Left ventricle myocardium inferior (tissue), 1 donor: ENCODE measurements around the gene SAP30BP. TPM values are rescaled to one million over a fixed set of nuclear protein-coding genes. Genes with fewer than 3 reads are reported as not detected.

ENCODE experiments used
- DNase-seq: peaks from one replicate; pipeline ENCODE4 v3.0.0-alpha.2; 2020
- H3K27ac ChIP-seq: fragments of 200-600 bp; replicated peaks from 2 replicates; pipeline ENCODE4 v1.8.0; 2021
- H3K27me3 ChIP-seq: fragments of 200-600 bp; 2 replicates; pipeline ENCODE4 v1.8.0; 2021; ENCODE audit warnings: low read depth
- H3K36me3 ChIP-seq: fragments of 200-600 bp; 2 replicates; pipeline ENCODE4 v1.8.0; 2021
- H3K4me1 ChIP-seq: fragments of 200-600 bp; 2 replicates; pipeline ENCODE4 v1.8.0; 2021
- H3K4me3 ChIP-seq: fragments of 200-600 bp; 2 replicates; pipeline ENCODE4 v1.8.0; 2021; ENCODE audit warnings: mild to moderate bottlenecking, moderate library complexity
- H3K9me3 ChIP-seq: fragments of 200-600 bp; replicated peaks from 2 replicates; pipeline ENCODE4 v1.8.0; 2021
- intact Hi-C: fragments of 100-400 bp; cut with micrococcal nuclease; formaldehyde crosslinking; loops from one replicate; pipeline ENCODE4 v1.11.0; 2022
- total RNA-seq: library from RNA; stranded (reverse); fragmentation: NEBNext Ultra II Directional; extraction: Animal tissue kit (Norgen Biotek cat#: 25700); gene quantifications from one replicate; pipeline ENCODE4 v1.2.1, GENCODE V29; 2021
- TF ChIP-seq, protein P1 (sequence below): fragments of 200-600 bp; IDR thresholded peaks from 2 replicates; pipeline ENCODE4 v1.8.0; 2021; ENCODE audit warnings: antibody characterized with exemption, mild to moderate bottlenecking, borderline replicate concordance
- donor health status: DM: no; HTN: yes; CAD: no; lungs with severe emphysema.

The SAP30BP gene
- total RNA-seq, 1 donor from 2014 or later: 47.2 TPM

- intact Hi-C loops: loop anchor here (2.0 to 5.0 kb wide), 2 partner anchors 71 to 117 kb away; partner anchors contain the start of gene SMIM5
- TF ChIP-seq, protein P1, sequence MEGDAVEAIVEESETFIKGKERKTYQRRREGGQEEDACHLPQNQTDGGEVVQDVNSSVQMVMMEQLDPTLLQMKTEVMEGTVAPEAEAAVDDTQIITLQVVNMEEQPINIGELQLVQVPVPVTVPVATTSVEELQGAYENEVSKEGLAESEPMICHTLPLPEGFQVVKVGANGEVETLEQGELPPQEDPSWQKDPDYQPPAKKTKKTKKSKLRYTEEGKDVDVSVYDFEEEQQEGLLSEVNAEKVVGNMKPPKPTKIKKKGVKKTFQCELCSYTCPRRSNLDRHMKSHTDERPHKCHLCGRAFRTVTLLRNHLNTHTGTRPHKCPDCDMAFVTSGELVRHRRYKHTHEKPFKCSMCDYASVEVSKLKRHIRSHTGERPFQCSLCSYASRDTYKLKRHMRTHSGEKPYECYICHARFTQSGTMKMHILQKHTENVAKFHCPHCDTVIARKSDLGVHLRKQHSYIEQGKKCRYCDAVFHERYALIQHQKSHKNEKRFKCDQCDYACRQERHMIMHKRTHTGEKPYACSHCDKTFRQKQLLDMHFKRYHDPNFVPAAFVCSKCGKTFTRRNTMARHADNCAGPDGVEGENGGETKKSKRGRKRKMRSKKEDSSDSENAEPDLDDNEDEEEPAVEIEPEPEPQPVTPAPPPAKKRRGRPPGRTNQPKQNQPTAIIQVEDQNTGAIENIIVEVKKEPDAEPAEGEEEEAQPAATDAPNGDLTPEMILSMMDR: peak; percentile 96
- Histone ChIP-seq H3K27me3 (no peaks in the 10 kb centered on the region), H3K4me3 (peak overlapping the region; percentile 19), H3K27ac (no peak overlapping the region), H3K9me3 (no peaks in the 10 kb centered on the region), H3K36me3 (no peaks in the 10 kb centered on the region), H3K4me1 (peaks cover 30% of the 10 kb centered on the region)
- peak; percentile 88 for DNase-seq
Measured at GRCh38 chr17:75749545-75750389, 82.6 kb downstream of the SAP30BP start.

GRCh38 chr17:75750661-75751423, 83.7 kb downstream of the SAP30BP start:
- no peaks in the 10 kb centered on the region for H3K27me3 ChIP-seq
- H3K9me3 ChIP-seq: no peaks in the 10 kb centered on the region
- intact Hi-C loops: loop anchor here (2.0 to 5.0 kb wide), 2 partner anchors 72 to 119 kb away; partner anchors contain the start of gene SMIM5
- no peak overlapping the region for H3K4me3 ChIP-seq
- H3K4me1 ChIP-seq: peaks cover 32% of the 10 kb centered on the region
- DNase-seq: no peak
- TF ChIP-seq, protein P1: no peak
- H3K27ac ChIP-seq: no peak overlapping the region
- H3K36me3 ChIP-seq: no peaks in the 10 kb centered on the region

DNA sequence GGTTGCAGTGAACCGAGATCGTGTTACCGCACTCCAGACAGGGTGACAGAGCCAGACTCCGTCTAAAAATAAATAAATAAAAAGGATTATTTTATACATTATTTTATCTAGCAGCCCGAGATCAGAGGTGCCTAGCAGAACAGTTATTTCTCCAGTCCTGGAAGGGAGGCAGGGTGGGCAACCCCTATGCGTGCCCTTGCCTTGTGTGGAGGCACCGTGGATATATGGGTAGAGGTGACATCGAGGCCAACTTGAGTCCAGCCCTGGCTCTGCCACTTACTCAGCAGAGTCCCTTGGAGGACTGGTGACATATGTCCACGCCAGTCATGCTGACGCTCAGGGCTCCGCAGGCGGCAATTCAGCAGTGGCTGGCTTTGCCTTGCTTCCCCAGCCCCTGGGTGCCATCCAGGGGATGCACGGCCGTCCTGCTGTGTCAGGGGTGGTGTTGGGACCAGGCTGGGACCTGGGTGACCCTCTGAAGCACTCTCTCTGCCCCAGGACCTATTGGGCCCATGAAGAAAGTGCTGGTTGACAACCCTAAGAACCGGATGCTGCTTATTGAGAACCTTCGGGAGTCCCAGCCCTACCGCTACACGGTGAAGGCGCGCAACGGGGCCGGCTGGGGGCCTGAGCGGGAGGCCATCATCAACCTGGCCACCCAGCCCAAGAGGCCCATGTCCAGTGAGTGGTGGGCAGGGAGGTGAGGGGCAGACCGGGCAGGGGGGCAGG, 84.7 kb downstream of the SAP30BP start:
- intact Hi-C loops: loop anchor here (2.0 to 5.0 kb wide), 2 partner anchors 73 to 120 kb away; partner anchors contain the start of gene SMIM5
- TF ChIP-seq, protein P1: no peak
- no peak overlapping the region for H3K4me3 ChIP-seq
- no peaks in the 10 kb centered on the region for H3K27me3 ChIP-seq
- H3K9me3 ChIP-seq: no peaks in the 10 kb centered on the region
- H3K27ac ChIP-seq: no peak overlapping the region
- peaks cover 32% of the 10 kb centered on the region for H3K4me1 ChIP-seq
- peaks cover 3% of the 10 kb centered on the region for H3K36me3 ChIP-seq
- no peak for DNase-seq

DNA sequence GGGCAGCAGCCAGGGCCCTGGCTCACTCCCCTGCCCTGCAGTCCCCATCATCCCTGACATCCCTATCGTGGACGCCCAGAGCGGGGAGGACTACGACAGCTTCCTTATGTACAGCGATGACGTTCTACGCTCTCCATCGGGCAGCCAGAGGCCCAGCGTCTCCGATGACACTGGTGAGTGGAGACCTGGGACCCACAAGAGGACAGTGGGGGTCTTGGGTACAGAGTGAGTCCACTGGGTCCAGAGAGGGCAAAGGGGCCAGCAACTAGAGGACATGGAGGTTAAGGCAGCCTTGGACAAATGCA, 85.2 kb downstream of the SAP30BP start:
- Histone ChIP-seq H3K9me3 (no peaks in the 10 kb centered on the region), H3K27ac (no peak overlapping the region), H3K4me3 (no peak overlapping the region), H3K4me1 (peaks cover 30% of the 10 kb centered on the region), H3K27me3 (no peaks in the 10 kb centered on the region), H3K36me3 (peaks cover 8% of the 10 kb centered on the region)
- TF ChIP-seq, protein P1: no peak
- no peak for DNase-seq
- intact Hi-C loops: loop anchor here (5.0 kb wide), 1 partner anchor 120 kb away; the partner anchor contains the start of gene SMIM5

GRCh38 chr17:75752802-75753513, 85.8 kb downstream of the SAP30BP start:
- intact Hi-C loops: loop anchor here (5.0 kb wide), 1 partner anchor 121 kb away; the partner anchor contains the start of gene SMIM5
- no peaks in the 10 kb centered on the region for H3K9me3 ChIP-seq

More at GRCh38 chr17:75752802-75753513, 85.8 kb downstream of the SAP30BP start:
- no peak overlapping the region for H3K27ac ChIP-seq
- H3K4me1 ChIP-seq: peaks cover 26% of the 10 kb centered on the region
- TF ChIP-seq, protein P1: no peak
- peaks cover 14% of the 10 kb centered on the region for H3K36me3 ChIP-seq
- no peaks in the 10 kb centered on the region for H3K27me3 ChIP-seq
- no peak for DNase-seq
- H3K4me3 ChIP-seq: peak overlapping the region; percentile 63
